ENCODE data around the gene IL4I1.

The IL4I1 gene

DNA sequence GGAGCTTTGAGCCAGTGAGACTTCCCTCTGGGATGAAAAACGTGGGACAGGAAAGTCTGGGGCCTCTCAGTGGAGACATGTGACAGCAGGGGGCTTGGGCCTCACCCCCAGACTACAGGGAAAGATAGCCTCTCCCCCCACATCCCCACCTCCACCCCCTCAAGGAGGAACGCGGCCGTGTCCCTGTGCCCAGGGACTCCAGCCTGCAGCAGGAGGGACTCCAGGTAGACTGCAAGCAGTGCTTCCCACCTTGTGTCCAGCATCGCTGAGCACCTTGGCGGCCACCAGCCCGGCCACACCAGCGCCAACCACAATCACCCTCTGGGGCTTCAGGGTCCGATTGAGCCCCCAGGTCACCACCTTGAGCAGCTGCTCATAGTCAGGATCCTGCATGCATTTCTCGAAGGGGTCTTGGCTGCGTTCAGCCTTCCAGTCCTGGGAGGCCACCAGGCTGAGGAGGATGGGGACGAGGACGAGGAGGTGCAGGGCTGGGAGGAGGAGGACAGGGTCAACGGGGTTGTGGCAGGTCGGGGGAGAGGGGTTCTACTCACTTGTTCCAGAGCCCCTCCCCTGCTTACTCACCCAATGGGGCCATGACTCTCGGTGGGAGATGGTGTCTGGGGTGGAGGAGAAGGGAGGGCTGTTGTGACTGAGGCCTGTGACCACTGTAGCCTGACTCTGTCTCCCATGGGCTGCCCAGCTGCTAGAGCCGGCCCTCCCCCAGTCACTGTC lies 955 bp downstream of the IL4I1 start:
- DNase-seq (ENCODE audit: low spot score) = no peak

DNA sequence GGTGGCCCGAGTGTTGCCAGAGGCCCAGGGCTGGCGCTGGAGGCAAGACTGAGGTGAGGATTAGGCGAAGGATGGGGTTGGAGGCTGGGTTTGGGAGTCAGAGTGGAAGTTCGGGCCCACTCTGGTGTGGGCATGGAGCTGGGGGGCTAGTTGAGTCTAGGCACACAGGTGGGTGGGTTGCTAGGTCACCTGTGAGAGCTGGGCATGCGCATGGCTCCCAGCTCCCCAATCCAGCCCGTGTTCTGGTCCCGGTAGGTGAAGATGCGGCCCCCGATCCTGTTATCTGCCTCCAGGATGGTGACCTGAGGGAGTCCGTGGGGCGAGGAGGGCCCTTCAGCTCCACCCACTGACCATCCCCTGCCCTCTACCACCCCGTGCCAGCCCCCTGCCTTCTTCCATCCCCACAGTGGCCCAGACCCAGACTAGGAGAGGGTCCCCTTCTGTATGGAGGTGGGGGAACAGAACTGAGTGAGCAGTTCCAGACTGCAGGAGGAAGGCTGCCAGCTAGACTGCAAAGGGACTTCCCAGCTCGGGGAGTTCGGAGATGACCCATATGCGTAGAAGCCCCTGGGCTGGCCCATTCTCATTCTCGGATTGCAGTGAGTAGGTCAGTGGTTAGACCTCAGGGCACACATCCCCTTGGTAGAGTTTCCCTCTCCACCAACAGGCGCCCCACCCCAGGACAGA lies 1.7 kb downstream of the IL4I1 start:
- DNase-seq (ENCODE audit: low spot score) = no peak

DNA sequence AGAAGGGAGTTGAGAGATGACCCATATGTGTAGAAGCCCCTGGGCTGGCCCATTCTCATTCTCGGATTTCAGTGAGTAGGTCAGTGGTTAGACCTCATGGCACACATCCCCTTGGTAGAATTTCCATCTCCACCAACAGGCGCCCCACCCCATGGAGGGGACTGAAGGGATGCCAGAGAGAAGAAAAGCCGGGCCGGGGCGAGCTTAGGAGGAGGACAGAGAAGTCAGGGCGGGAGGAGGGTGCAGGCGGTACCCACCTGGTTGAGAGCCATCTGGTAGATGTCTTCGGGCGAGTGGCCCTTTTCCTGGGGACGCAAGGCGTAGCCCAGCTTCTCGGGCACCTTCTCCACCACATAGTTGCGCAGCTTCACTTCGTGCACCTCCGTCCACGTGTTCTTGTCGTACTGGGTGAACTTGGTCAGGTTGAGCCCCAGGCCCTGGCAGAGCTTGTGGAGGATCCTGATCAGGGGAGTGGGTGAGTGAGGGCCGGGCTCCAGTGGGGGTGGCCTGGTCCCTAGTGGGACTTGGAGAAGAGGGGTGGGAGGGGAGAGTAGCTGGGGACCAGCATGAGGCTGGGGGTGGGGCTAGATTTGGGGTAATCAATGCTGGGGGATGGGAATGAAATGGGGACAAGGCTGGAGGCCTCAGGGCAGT lies 2.5 kb downstream of the IL4I1 start:
- DNase-seq (ENCODE audit: low spot score) = no peak

DNA sequence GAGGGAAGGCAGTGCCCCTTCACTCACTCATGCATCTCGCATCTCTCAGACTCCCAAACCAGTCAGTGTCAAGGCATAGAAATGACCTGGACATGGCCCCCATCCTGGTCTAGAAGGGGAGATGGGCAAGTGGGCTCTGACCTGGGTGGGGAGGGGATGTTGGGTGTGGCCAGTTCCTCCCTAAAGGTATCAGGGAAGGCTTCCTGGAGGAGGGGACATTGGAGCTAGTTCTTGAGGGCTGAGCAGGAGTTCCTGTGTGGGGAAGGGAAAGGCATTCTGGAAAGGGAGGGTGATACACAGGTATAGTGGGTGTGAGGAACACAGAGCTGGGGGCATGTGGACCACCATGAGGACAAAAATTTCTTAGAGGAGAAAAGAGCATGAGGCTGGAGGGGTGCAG lies 4.0 kb downstream of the IL4I1 start:
- no peak for DNase-seq (ENCODE audit: low spot score)

DNA sequence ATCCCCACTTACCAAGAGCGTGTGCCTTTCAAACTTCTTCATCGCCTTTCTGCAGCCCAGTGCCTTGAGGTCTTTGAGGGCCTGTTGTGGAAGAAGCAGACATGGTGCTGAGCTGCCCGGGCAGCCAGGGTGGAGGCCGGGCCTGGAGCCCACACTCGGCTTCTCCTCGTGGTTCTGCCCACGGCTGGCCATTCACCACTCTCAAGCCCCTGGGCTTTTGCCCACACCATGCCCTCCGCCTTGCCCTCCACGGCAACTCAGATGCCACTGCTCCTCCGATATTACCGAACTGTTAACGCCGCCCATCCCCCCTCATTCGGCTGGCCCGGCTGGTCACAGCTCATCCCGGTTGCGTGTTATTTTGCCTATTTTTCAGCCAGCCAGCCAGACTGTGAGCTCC lies 5.3 kb downstream of the IL4I1 start:
- DNase-seq (ENCODE audit: low spot score) = no peak

DNA sequence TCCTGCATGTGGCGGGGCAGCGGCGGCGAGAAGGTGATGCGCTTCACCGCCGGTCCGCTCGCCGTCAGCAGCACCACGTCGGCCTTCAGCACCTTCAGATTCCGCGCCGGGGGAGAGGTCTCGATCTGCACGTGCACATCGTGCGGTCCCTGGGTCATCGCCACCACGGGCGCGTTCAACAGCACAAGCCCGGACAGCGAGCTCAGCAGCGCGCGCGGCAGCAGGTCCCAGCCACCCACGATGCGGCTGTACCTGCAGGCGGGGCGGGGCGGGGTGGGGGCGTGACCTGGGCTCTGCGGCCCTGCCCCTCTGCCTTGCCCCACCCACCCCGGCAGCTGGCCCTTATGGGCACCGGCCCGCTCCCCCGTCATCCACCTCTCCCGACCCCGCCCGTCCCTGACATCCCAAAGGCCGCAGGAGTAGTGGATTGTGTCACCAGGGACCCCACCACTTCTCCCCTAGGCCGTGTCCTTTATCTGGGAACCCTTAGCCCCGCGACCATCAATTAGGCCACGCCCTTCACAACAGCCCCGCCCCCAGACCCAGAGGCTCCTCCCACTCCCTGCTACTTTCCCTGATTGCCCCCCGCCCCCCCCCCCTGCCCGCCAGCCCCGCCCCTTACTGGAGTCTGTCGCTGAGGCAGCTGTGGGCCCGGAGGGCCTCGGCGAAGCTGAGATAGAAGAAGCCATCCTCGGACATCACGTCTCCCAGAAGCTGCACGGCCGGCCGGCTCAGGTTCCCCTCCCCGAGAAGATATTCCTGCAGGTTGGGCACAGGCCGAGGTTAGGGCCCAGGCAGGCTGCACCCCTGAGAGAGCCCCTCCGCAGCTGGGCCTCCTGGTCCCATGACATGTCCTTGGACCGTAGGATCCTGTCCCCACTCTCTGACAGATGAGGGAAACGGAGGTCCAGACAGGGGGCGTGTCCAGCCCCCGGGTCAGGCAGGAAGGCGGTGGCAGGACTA lies 6.1 kb downstream of the IL4I1 start:
- no peak for DNase-seq (ENCODE audit: low spot score)

DNA sequence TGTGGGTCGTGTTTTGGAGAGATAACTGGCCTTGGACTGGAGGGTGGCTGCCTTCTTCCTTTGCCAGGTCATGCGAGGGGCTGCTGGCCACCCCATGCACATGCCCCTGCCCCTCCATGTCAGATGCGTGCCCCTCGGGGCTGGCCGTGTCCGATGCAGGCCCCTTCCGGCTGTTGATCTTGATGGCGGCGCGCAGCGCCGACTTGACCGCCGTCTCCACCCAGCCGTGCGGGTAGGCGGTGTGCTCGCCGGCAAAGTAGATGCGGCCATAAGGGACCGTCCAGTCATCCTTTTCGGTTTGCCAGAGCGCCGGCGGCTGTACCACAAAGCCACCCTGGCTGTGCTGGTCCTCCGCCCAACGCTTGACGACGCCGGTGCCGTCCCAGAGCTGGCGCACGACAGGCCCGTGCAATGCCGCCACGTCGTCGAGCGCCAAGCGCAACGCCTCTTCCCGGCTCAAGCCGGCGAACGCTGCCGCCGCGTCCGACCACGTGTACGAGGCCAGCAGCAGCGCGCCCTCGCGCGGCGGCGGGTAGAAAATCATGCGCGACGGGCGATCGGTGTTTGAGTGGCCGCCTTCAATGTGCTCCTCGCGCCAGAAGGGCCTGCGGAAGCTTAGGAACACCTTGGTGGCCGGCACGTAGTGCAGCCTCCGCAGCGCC lies 6.9 kb downstream of the IL4I1 start:
- DNase-seq (ENCODE audit: low spot score) = peak; percentile 35

DNA sequence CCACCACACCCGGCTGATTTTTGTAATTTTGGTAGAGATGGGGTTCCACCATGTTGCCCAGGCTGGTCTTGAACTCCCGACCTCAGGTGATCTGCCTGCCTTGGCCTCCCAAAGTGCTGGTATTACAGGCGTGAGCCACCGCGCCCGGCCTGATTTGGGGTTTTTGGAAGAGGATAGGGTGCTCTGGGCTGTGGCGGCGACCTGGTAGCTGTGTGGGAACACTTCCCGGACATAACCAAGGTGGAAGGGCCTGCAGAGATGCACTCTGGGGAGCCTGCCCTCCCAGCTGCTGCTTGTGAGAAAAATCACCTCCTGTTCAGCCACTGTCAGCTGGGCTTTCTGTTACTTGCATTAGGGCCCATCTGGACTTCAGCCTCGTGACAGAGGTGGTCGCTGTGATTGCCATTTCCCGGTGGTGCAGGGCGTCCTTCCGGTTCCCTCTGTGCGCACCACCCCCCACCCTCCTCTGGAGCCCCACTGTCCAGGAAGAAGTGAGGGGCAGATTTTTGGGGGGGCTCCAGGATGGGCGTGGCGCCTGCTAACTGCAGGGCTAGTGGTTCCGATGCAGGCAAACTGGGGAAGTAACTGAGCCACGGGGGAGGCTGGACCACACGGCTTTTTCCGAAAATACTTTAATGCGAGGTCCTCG lies 7.5 kb downstream of the IL4I1 start:
- DNase-seq (ENCODE audit: low spot score) = no peak

DNA sequence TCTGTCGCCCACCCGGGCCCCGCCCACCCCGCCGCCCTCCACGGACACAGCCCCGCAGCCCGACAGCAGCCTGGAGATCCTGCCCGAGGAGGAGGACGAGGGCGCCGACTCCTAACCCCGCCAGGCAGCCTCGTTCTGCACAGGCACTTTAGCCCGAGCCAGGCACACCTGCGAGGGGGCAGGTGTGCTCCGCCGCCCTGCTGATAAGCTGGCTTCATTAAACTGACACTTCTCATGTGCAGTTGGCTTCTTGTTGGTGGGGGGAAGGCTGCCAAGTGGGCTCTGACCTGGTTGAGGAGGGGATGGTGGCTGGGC lies 8.2 kb downstream of the IL4I1 start:
- no peak for DNase-seq (ENCODE audit: low spot score)

DNA sequence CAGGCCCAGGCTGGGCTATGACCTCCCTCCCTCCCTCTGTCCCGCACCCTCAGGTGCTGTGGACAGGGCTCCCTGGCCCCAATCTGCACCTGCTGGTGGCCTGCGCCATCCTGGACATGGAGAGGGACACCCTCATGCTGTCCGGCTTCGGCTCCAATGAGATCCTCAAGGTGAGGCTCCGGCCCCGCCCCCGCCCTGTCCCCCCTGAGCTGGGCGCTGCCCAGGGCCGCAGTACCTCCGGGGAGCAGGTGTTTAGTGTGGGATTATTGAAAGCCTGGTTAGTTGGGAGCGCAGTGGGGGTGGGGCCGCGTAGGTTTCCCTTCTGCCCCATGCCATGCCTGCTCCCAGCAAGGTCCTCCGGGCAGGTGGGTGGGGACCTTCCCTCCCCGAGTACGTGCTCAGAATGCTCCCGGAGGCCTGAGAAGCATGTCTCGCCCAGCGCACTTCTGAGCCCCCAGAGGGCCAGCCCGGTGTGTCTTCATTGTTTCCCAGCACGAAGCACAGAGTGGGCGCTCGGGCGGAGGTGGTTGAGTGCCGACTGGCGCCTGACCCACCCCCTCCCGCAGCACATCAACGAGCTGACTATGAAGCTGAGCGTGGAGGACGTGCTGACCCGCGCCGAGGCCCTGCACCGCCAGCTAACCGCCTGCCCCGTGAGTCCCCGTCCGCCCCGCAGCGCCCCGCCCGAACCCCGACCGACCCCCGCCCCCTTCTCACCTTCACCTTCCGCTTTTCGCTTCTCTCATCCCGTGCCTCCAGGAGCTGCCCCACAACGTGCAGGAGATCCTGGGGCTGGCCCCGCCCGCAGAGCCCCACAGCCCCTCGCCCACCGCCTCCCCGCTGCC lies 8.8 kb downstream of the IL4I1 start:
- no peak for DNase-seq (ENCODE audit: low spot score)

DNA sequence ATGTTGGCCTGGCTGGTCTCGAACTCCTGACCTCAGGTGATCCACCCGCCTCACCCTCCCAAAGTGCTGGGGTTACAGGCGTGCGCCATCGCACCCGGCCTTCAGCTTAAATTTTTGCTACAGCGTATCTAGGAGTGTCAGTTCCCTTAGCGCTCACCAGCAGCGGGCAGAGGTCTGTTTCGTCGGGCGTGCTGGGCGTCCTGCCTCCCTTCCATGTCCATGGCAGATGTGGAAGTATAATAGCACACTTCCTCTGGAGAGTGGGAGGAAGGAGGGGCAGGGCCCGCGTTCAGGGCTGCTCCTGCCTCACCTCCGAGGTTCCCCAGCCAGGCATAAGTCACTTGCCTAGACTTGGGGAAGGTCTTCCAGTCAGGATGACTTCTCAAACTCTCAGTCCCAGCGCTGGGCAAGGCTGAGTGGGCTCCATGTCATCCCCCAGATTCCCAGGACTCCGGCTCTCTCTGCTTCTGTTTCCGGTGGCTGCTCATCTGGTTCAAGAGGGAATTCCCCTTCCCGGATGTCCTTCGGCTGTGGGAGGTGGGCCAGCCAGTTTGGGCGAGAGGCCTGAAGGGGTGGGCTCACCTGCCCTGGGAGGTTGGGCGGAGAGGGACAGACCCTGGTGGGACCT lies 9.5 kb downstream of the IL4I1 start:
- no peak for DNase-seq (ENCODE audit: low spot score)

DNA sequence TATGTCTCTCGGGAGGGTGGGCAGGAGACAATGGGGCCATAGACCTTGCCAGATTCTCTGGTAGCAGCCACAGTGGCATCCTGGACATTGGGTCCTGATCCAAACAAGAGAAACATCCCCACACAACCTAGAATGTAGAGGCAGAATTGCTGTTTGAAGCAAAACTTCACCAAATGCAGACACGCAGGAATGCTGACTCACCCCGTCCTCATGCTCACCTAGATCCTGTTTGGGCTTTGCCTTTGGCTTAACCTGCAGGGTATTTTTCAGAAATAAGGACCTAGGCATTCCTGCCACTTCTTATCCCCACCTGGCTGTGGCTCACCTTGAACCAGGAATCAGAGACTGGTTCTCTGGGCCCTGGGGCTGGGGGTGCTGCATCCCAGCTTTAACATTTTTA lies 11.9 kb downstream of the IL4I1 start:
- no peak for DNase-seq (ENCODE audit: low spot score)

DNA sequence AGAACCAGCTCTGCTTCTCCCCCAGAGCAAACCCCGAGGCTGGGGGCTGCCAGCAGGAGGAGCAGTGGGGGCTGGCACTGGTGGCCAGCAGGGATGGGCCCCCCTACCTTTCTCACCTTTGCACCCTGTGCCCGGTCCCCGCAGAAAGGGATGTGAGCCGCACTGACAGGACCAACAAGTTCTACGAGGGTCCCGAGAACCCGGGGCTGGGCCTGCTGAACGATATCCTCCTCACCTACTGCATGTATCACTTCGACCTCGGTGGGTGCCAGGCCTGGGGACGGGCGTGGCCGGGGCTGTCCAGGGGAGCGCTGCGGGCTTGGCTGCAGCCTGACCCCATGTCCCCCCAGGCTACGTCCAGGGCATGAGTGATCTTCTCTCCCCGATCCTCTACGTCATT lies 12.6 kb downstream of the IL4I1 start:
- DNase-seq (ENCODE audit: low spot score) = no peak

DNA sequence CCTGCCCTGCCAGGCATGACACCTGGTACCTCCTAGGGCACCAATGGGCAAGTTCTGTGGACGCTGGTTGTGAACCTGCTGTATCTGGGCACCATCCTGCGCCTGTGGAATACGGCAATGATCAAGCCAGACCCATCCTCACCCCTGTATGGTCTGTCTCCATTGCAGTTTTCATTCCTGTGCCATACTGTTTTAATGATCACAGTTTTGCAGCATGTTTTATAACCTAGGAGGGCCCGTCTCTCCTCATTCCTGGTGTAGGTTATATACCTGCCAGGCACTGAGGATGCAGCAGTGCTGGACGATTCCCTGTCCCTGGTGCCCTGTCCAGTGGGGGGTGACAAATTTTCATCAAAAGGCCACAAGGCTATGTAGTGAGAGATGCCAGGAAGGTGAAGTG lies 13.6 kb downstream of the IL4I1 start:
- DNase-seq (ENCODE audit: low spot score) = no peak

DNA sequence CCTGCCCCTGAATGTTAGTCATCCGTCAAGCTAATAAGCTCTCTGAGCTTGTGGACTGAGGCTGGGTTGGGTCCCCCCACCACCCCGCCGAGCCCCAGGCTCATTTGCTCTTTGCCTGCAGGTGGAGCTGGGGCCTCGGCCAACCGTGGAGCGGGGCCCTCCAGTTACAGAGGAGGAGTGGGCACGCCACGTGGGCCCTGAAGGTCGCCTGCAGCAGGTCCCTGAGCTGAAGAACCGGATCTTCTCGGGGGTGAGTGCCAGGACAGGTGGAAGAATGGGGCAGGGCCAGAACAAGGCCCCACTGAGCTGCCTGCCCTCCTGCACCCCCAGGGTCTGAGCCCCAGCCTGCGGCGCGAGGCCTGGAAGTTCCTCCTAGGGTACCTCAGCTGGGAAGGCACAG lies 14.0 kb downstream of the IL4I1 start:
- no peak for DNase-seq (ENCODE audit: low spot score)

DNA sequence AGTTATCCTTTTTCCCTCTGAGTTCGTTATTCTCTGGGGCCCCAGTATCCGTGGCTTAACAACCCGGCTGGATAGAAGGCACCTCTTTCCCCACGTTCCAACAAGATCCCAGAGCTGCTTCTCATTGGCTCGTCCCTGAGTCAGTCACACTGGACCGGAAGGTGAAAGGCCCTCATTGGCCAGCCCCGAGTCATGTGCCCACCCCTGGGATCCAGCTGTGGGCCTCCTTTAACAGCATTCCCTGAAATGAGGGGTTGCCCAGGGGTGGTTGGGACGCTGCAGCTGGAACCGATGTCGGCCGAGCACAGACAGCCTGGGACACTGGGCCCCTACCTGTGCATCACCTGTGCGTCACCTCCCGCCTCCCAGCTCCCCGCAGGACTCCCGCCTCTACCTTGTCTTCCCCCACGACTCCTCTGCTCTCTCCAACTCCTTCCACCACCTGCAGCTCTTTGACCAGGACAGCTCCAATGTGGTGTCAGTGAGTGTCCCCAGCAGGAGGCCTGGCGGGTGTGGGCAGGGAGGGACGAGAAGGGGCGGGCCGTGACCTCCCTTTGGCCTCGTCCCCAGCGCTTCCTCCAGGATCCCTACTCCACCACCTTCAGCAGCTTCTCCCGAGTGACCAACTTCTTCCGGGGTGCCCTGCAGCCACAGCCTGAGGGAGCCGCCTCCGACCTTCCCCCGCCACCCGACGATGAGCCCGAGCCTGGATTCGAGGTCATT lies 14.9 kb downstream of the IL4I1 start:
- DNase-seq (ENCODE audit: low spot score) = no peak

DNA sequence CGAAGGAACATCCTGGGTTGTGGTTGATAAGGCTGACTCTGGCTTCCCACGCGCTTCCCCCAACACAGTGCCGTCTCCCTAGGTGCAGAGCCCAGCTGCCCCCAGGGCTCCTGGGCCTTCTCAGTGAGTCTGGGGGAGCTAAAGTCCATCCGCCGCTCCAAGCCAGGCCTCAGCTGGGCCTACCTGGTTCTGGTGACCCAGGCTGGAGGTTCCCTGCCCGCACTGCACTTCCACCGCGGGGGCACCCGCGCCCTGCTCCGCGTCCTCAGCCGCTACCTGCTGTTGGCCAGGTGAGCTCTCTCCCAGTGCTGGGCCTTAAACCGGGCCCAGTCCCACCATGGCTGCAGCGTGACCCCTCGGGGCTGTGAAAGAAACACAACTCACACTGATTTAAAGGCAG lies 15.5 kb downstream of the IL4I1 start:
- no peak for DNase-seq (ENCODE audit: low spot score)

DNA sequence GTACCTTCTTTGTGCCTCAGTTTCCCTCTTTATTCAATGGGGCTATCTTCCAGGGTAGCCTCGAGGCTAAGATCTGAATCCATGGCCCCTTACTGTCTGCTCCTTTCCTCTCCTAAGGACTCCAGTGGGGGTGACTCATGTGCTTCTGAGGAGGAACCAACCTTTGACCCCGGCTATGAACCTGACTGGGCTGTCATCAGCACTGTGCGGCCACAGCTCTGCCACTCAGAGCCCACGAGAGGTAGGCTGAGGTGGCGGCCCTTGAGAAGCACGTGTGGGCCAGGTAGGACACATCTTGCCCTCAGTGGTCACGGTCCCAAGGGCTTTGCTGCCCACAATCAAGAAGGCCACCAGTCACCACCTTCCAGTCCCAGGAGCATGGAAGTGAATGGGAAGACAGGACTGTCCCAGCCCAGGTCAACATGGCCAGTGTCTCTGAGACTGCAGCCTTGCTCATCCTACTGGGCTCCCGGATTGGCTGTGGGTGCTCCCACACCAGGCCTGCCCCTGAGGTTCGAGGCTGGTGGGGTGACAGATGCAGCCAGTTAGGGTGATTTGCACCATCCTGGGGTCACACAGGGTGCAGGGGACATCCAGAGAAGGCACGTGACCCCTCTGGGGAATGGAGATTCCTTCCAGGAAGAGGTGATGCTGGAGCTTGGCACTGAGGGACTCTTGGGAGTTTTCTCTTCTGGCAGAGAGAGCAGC lies 16.4 kb downstream of the IL4I1 start:
- DNase-seq (ENCODE audit: low spot score) = no peak
